ENCODE results near the gene ISM1.

Gene ISM1

DNA sequence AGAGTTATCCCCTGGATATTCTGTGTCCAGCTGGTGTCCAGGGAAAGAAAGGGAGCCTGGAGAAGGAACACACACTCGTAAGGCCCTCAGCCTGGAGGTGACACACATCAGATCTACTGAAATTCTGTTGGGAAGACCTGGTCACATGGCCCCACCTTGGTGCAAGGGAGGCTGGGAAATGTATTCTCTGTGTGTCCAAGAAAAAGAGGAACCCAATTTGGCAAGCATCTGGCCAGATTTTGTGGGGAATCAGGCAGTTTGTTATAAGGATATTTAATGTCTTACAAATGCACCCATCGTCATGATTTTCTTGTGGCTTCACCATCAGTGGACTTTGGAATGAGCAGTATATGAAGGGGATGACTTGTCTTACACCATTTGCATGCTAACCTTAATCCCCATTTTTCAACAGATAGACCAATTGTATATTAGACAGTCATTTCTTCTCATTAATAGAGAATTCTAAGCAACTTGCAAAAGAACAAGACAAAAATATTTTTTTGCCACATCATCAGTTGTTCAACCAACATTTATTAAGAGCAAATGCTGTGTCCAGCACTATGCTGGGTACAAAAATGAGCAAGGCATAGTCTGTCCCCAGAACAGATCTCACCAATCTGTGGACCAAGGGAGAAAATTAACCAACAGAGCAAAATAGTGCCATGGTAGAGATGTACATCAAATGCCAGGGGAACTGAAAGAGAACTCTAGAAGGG lies 59.7 kb downstream of the ISM1 start:
- TF ChIP-seq OSR1 (CRISPR knock-in tag; IDR thresholded peaks at IDR 0.05) (no peak), TOX (CRISPR knock-in tag; IDR thresholded peaks at IDR 0.05; ENCODE audit: borderline replicate concordance) (no peak), ZNF70 (CRISPR knock-in tag; IDR thresholded peaks at IDR 0.05) (no peak), CSDC2 (CRISPR knock-in tag; IDR thresholded peaks at IDR 0.05) (no peak), ZNF8 (CRISPR knock-in tag; IDR thresholded peaks at IDR 0.05) (no peak), PPARA (CRISPR knock-in tag; IDR thresholded peaks at IDR 0.05; ENCODE audit: borderline replicate concordance) (no peak), SNAI2 (CRISPR knock-in tag; IDR thresholded peaks at IDR 0.05) (no peak), RARB (CRISPR knock-in tag; IDR thresholded peaks at IDR 0.05) (no peak)
- TF ChIP-seq, protein P1, sequence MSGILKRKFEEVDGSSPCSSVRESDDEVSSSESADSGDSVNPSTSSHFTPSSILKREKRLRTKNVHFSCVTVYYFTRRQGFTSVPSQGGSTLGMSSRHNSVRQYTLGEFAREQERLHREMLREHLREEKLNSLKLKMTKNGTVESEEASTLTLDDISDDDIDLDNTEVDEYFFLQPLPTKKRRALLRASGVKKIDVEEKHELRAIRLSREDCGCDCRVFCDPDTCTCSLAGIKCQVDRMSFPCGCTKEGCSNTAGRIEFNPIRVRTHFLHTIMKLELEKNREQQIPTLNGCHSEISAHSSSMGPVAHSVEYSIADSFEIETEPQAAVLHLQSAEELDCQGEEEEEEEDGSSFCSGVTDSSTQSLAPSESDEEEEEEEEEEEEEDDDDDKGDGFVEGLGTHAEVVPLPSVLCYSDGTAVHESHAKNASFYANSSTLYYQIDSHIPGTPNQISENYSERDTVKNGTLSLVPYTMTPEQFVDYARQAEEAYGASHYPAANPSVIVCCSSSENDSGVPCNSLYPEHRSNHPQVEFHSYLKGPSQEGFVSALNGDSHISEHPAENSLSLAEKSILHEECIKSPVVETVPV (CRISPR knock-in tag; IDR thresholded peaks at IDR 0.05), result no peak
- no peak for ATAC-seq

DNA sequence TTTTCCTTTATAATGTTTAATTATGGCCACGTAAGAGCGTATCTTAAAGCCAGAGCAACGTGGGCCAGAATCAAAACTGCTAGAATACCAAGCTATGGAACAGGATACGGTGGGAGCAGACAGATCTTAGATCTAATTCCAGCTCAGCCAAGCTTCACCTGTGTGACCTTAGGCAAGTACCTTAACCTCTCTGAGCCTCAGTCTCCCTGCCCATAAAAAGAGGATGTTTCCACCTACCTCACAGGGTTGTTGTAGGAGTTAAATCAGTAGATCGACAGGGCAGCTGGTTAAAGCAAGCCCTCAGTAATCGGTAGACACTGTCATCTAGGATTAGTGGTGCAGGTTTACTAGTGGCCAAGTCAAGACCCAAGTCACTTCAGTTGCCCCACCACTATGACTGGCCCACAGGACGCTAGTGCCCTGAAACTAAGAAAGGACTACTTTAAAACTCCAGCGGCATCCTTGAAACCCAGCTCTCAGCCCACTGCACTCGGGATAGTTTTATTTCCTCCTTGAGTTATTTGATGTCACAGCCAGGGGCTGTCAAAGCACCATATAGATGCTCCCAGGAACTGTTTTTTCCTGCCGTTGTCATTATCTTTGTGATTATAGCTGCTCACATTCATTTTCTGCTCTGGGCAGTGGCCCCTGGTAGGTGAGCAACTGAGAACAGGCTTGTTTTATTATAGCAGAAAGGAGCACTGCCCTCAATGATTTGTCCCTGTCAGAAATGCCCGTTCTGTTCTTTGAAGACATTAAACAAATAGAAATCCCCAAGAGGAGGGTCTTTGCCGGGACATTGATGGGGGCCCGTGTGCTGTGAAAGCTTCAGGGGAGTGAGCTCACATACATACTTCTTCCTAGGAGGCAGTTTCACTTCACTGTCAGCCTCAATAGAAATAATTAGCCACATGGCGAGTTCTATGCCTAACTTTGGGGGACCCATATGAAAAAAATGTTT lies 63.1 kb downstream of the ISM1 start:
- ATAC-seq, result no peak
- no peak for TF ChIP-seq RARB (CRISPR knock-in tag; IDR thresholded peaks at IDR 0.05)
- TF ChIP-seq ZNF70 (CRISPR knock-in tag; IDR thresholded peaks at IDR 0.05), result no peak

DNA sequence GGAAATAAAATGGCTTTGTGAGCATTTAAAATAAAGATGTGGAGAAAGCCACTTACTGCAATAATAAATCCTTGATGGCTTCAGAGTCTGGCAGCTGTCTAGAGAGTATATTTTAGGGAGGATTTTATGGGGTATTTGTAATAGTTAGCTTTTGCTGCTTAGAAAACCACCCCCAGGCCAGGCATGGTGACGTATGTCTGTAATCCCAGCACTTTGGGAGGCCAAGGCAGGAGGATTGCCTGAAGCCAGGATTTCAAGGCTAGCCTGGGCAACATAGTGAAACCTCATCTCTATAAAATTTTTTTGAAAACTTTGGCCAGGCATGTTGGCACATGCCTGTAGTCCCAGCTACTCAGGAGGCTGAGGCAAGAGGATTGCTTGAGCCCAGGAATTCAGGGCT lies 63.8 kb downstream of the ISM1 start:
- no peak for ATAC-seq
- TF ChIP-seq TCF4 (CRISPR knock-in tag; IDR thresholded peaks at IDR 0.05; ENCODE audit: borderline replicate concordance), result no peak

DNA sequence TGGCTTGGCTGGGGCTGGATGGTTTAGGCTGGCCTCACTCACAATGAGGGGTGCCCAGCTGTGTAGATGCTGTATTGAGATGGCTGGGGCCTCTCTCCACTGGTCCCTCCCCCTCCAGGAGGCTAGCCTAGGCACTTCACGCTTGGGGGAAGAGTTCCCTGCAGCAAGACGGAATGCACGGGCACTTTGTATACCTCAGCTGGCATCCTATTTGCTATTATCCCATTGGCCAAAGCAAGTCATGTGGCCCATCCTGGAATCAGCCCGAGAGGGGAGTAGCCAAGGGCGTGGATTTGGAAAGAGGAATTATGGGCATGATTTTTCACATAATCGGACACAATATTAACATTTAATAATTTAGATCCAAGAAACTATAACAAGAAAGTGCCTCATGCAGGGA lies 64.3 kb downstream of the ISM1 start:
- ATAC-seq, result no peak
- TF ChIP-seq ZNF565 (CRISPR knock-in tag; conservative IDR thresholded peaks at IDR 0.05; ENCODE audit: low read depth), result no peak
- no peak for TF ChIP-seq TCF4 (CRISPR knock-in tag; IDR thresholded peaks at IDR 0.05; ENCODE audit: borderline replicate concordance)
- no peak for TF ChIP-seq ISL1 (CRISPR knock-in tag; IDR thresholded peaks at IDR 0.05)
- TF ChIP-seq, protein P2, sequence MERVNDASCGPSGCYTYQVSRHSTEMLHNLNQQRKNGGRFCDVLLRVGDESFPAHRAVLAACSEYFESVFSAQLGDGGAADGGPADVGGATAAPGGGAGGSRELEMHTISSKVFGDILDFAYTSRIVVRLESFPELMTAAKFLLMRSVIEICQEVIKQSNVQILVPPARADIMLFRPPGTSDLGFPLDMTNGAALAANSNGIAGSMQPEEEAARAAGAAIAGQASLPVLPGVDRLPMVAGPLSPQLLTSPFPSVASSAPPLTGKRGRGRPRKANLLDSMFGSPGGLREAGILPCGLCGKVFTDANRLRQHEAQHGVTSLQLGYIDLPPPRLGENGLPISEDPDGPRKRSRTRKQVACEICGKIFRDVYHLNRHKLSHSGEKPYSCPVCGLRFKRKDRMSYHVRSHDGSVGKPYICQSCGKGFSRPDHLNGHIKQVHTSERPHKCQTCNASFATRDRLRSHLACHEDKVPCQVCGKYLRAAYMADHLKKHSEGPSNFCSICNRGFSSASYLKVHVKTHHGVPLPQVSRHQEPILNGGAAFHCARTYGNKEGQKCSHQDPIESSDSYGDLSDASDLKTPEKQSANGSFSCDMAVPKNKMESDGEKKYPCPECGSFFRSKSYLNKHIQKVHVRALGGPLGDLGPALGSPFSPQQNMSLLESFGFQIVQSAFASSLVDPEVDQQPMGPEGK (CRISPR knock-in tag; IDR thresholded peaks at IDR 0.05; ENCODE audit: borderline replicate concordance), result no peak
- TF ChIP-seq, protein P1 (CRISPR knock-in tag; IDR thresholded peaks at IDR 0.05), result no peak
- no peak for TF ChIP-seq ZNF70 (CRISPR knock-in tag; IDR thresholded peaks at IDR 0.05)
- TF ChIP-seq TOX (CRISPR knock-in tag; IDR thresholded peaks at IDR 0.05; ENCODE audit: borderline replicate concordance), result no peak
- no peak for TF ChIP-seq ARNTL (CRISPR knock-in tag; IDR thresholded peaks at IDR 0.05; ENCODE audit: borderline replicate concordance, low read depth)
- no peak for TF ChIP-seq ESRRG (CRISPR knock-in tag; IDR thresholded peaks at IDR 0.05)
- no peak for TF ChIP-seq ZFP30 (CRISPR knock-in tag; IDR thresholded peaks at IDR 0.05)
- no peak for TF ChIP-seq ZC3H10 (CRISPR knock-in tag; IDR thresholded peaks at IDR 0.05)
- no peak for TF ChIP-seq ZNF8 (CRISPR knock-in tag; IDR thresholded peaks at IDR 0.05)
- TF ChIP-seq, protein P3, sequence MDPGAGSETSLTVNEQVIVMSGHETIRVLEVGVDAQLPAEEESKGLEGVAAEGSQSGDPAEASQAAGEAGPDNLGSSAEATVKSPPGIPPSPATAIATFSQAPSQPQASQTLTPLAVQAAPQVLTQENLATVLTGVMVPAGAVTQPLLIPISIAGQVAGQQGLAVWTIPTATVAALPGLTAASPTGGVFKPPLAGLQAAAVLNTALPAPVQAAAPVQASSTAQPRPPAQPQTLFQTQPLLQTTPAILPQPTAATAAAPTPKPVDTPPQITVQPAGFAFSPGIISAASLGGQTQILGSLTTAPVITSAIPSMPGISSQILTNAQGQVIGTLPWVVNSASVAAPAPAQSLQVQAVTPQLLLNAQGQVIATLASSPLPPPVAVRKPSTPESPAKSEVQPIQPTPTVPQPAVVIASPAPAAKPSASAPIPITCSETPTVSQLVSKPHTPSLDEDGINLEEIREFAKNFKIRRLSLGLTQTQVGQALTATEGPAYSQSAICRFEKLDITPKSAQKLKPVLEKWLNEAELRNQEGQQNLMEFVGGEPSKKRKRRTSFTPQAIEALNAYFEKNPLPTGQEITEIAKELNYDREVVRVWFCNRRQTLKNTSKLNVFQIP (CRISPR knock-in tag; IDR thresholded peaks at IDR 0.05; ENCODE audit: borderline replicate concordance, low read depth), result no peak
- no peak for TF ChIP-seq BACH2 (CRISPR knock-in tag; IDR thresholded peaks at IDR 0.05; ENCODE audit: borderline replicate concordance)
